ENCODE data around the gene MYOM3.

MYOM3 gene

DNA sequence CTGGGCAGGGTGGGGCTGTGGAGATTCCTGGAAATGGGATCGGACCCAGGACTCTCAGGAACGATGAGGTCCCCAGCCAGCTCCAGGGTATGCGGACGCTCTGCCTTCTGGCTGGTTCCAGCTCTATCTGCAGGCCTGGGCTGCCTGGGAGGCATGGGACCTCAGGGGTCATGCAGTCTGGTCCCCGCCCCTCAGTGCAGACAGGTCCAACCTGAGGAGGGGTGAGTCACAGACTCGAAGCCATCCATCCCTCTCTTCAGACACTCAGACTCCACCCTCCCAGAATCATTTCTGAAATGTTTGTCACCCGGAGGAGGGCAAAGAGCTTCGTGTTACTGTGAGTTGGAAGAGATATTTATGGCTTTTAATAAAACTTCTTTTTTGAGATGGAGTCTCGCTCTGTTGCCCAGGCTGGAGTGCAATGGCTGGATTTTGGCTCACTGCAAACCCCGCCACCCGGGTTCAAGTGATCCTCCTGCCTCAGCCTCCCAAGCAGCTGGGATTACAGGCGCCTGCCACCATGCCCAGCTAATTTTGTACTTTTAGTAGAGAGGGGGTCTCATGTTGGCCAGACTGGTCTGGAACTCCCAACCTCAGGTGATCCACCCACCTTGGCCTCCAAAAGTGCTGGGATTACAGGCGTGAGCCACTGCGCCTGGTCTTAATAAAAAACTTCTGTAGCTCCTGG, 5.9 kb upstream of the MYOM3 start:
- peak; percentile 52 for DNase-seq (ENCODE audit: low read depth)

DNA sequence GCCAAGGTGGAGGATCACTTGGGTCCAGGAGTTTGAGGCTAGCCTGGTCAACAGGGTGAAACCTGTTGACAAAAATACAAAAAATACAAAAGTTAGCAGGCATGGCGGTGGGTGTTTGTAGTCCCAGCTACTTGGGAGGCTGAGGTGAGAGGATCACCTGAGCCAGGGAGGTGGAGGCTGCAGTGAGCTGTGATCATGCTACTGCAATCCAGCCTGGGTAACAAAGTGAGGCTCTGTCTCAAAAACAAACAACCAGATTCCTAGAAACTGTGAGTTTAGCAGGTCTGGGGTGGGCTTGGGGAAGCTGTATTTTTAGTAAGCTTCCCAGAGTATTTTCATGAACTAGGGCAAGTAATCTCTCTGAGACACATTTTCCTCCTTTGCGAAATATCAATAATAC, 5.2 kb upstream of the MYOM3 start:
- H3K4me3 ChIP-seq (ENCODE audit: control insufficient read depth, low read depth, low read length), result no peak overlapping the region
- TF ChIP-seq, protein P1, sequence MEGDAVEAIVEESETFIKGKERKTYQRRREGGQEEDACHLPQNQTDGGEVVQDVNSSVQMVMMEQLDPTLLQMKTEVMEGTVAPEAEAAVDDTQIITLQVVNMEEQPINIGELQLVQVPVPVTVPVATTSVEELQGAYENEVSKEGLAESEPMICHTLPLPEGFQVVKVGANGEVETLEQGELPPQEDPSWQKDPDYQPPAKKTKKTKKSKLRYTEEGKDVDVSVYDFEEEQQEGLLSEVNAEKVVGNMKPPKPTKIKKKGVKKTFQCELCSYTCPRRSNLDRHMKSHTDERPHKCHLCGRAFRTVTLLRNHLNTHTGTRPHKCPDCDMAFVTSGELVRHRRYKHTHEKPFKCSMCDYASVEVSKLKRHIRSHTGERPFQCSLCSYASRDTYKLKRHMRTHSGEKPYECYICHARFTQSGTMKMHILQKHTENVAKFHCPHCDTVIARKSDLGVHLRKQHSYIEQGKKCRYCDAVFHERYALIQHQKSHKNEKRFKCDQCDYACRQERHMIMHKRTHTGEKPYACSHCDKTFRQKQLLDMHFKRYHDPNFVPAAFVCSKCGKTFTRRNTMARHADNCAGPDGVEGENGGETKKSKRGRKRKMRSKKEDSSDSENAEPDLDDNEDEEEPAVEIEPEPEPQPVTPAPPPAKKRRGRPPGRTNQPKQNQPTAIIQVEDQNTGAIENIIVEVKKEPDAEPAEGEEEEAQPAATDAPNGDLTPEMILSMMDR (conservative IDR thresholded peaks at IDR 0.05; ENCODE audit: control insufficient read depth, insufficient read depth, low read depth, low read length), result no peak
- no peak for DNase-seq (ENCODE audit: low read depth)

More for the DNA sequence above, 5.9 kb upstream of the MYOM3 start:
- TF ChIP-seq, protein P1 (conservative IDR thresholded peaks at IDR 0.05; ENCODE audit: control insufficient read depth, insufficient read depth, low read depth, low read length), result no peak
- H3K4me3 ChIP-seq (ENCODE audit: control insufficient read depth, low read depth, low read length), result no peak overlapping the region

DNA sequence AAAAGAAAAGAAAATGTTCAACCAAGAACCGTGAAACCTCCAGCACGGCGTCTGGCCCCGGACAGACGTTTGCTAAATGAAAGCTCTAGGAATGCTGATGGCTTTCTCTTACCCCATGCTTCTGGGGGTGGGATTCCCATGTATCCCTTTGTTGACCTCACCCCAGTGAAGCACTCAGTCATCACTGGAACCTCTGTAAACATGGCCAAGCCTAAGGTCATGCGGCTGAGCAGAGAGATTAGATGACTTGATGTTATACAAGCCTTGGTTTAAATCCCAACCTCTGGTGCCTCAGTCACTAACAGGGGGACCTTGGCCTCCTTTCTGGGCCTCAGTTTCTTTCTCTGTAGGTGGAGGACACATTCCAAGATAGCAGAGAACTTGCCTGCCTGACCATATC, 2.8 kb upstream of the MYOM3 start:
- TF ChIP-seq, protein P1 (conservative IDR thresholded peaks at IDR 0.05; ENCODE audit: control insufficient read depth, insufficient read depth, low read depth, low read length), result no peak
- no peak overlapping the region for H3K4me3 ChIP-seq (ENCODE audit: control insufficient read depth, low read depth, low read length)
- DNase-seq (ENCODE audit: low read depth), result no peak

DNA sequence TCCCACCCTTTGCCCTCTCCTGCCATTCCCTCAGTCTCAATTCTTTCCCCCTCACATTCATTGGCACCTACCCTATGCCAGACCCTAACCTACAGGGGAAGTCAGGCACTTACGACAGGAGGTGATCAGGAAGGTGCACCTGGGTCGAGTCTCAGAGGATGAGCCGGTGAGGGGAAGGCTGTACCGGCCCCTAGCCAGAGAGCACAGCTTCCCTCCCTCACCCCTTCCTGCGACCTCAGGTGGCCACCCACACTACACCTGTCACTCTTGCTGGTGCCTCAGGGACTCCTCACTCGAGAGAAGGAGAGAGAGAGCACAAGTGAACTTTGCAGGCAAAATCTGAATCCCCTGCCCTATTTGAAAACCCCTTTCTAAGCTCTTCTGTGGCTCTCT, 1.7 kb upstream of the MYOM3 start:
- TF ChIP-seq, protein P1 (conservative IDR thresholded peaks at IDR 0.05; ENCODE audit: control insufficient read depth, insufficient read depth, low read depth, low read length), result no peak
- DNase-seq (ENCODE audit: low read depth), result no peak
- no peak overlapping the region for H3K4me3 ChIP-seq (ENCODE audit: control insufficient read depth, low read depth, low read length)

DNA sequence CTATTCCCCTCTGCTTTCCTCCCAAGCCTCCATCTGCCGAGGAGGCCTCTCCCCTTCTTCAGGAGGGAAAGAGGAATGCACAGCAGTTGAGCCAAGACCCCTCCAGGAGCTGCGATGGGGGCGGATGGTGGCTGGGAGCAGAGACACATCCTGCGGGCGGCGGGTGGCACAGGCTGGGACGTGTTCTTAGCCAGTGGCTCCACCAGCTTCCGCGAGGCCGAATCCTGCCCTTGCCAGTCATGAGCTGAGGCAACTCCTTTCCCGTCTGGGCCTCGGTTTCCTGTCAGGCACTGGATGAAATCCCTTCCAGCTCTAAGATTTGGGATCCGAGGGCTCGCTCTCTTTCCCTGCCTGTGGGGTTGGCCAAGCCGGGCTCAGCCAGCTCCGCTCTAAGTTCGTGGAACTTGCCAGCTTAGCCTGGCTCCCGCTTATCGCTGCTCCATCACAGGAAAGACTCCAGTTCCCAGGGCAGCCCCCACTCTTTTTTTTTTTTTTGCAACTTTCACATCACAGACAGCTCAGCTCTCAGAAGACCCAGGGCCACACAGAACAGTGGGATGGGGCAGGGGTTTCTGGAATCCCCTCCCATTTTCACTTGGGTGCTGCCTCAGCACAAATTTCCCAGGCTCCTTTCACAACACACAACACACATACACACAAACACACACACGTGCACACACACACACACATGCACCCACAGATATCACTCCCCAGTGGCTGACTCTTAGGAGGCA, 506 bp downstream of the MYOM3 start:
- TF ChIP-seq, protein P1 (conservative IDR thresholded peaks at IDR 0.05; ENCODE audit: control insufficient read depth, insufficient read depth, low read depth, low read length), result no peak
- H3K4me3 ChIP-seq (ENCODE audit: control insufficient read depth, low read depth, low read length), result no peak overlapping the region
- peak; percentile 7 for DNase-seq (ENCODE audit: low read depth)

DNA sequence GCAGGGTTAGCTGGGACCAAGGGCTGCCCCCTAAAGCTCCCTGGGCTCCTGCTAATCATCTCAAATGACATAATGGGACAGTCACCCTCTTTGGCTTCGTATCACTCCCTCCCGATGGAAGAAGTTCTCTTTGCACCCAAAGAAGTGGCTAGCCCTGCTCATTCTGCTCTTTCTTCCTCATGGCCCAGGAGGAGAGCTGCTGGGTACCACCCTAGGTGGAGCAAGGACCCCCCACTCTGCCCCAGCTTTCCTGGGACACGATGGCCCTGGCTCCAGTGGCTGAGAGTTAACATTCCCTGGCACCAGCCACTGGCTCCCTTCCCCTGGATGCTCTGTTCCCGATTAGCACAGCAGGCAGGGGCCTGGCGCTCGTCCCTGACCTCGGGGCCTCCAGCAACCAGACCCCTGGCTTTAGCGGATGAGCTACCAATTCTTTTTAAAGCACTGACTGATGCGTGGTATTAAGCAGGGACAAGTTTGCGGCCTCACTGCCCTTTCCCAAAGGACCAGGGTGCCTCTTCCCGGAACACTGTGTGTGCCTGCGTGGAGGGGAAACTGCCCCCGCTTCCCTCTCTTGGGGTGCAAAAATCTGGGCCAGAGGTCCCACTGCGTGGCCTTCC, 1.2 kb downstream of the MYOM3 start:
- DNase-seq (ENCODE audit: low read depth), result no peak
- H3K4me3 ChIP-seq (ENCODE audit: control insufficient read depth, low read depth, low read length), result no peak overlapping the region
- TF ChIP-seq, protein P1 (conservative IDR thresholded peaks at IDR 0.05; ENCODE audit: control insufficient read depth, insufficient read depth, low read depth, low read length), result no peak

Data from fibroblast of mammary gland (primary cell).